Uterus (tissue), 2 donors: ENCODE measurements around the gene ZCCHC18.

Experiments
- CTCF ChIP-seq, 4 experiments: fragments of 200-600 bp in 2 of 4; fragments of 450-650 bp in 2 of 4; sonication (generic) in 2 of 4; IDR thresholded peaks; one replicate each; pipeline ENCODE4 v1.5.1; 2016 to 2019; ENCODE audit warnings: antibody characterized with exemption in 4 of 4, mild to moderate bottlenecking in 2 of 4, moderate library complexity in 1 of 4
- POLR2A ChIP-seq, 2 donors: fragments of 450-650 bp; IDR thresholded peaks; one replicate each; pipeline ENCODE4 v1.6.1; 2016; ENCODE audit warnings: antibody characterized with exemption in 2 of 2, mild to moderate bottlenecking in 1 of 2, moderate library complexity in 1 of 2

GRCh38 chrX:104085919-104086318 lies 26.4 kb upstream of the ZCCHC18 start:
- TF ChIP-seq CTCF (IDR thresholded peaks at IDR 0.05), result no peak
- TF ChIP-seq POLR2A (IDR thresholded peaks at IDR 0.05), result no peak
